ENCODE results near the gene C11orf65.
"Not testable (repeated sequence)": the region's sequence is repeated elsewhere in the genome, so short reads cannot be mapped to it uniquely, and the experiment has no call there.

C11orf65 gene

GRCh38 chr11:108466405-108466804 lies 924 bp downstream of the C11orf65 start:
- H3K27me3 ChIP-seq (ENCODE audit: control insufficient read depth in 1 of 2, insufficient read depth in 2 of 2, low read length in 2 of 2) = no peaks in the 10 kb centered on the region
- peak overlapping the region; percentile 33 to 87 for H3K4me3 ChIP-seq (ENCODE audit: low read depth in 1 of 2, low read length in 2 of 2)
- H3K4me1 ChIP-seq (ENCODE audit: insufficient read depth, low read length) = no peaks in the 10 kb centered on the region
- no peaks in the 10 kb centered on the region for H3K36me3 ChIP-seq (ENCODE audit: insufficient read depth, low read length)
- H3K9me3 ChIP-seq (ENCODE audit: low read length) = no peaks in the 10 kb centered on the region
- H3K9ac ChIP-seq (ENCODE audit: low read length) = peak overlapping the region; percentile 100
- H3K27ac ChIP-seq (ENCODE audit: low read depth, low read length) = peak overlapping the region; percentile 99

GRCh38 chr11:108453207-108453835 lies 14.0 kb downstream of the C11orf65 start:
- Histone ChIP-seq H3K4me1 (ENCODE audit: insufficient read depth, low read length) (no peaks in the 10 kb centered on the region), H3K9me3 (ENCODE audit: low read length) (no peaks in the 10 kb centered on the region), H3K36me3 (ENCODE audit: insufficient read depth, low read length) (no peaks in the 10 kb centered on the region), H3K27me3 (ENCODE audit: control insufficient read depth in 1 of 2, insufficient read depth in 2 of 2, low read length in 2 of 2) (no peaks in the 10 kb centered on the region), H3K4me3 (ENCODE audit: low read depth in 1 of 2, low read length in 2 of 2) (no peak overlapping the region), H3K9ac (ENCODE audit: low read length) (no peak overlapping the region), H3K27ac (ENCODE audit: low read depth, low read length) (no peak overlapping the region)

GRCh38 chr11:108441445-108441844 lies 25.9 kb downstream of the C11orf65 start:
- H3K27ac ChIP-seq (ENCODE audit: low read depth, low read length); H3K4me1 ChIP-seq (ENCODE audit: insufficient read depth, low read length); H3K9me3 ChIP-seq (ENCODE audit: low read length); H3K27me3 ChIP-seq (ENCODE audit: control insufficient read depth in 1 of 2, insufficient read depth in 2 of 2, low read length in 2 of 2); H3K36me3 ChIP-seq (ENCODE audit: insufficient read depth, low read length); H3K9ac ChIP-seq (ENCODE audit: low read length); H3K4me3 ChIP-seq (ENCODE audit: low read depth in 1 of 2, low read length in 2 of 2): not testable (repeated sequence)

- H3K9ac ChIP-seq (ENCODE audit: low read length) = no peak overlapping the region
These were observed 30.7 kb downstream of the C11orf65 start for GRCh38 chr11:108436594-108436993.

GRCh38 chr11:108435066-108435465 lies 32.3 kb downstream of the C11orf65 start:
- Histone ChIP-seq H3K9me3 (ENCODE audit: low read length) (no peaks in the 10 kb centered on the region), H3K27me3 (ENCODE audit: control insufficient read depth in 1 of 2, insufficient read depth in 2 of 2, low read length in 2 of 2) (no peaks in the 10 kb centered on the region), H3K4me1 (ENCODE audit: insufficient read depth, low read length) (no peaks in the 10 kb centered on the region), H3K4me3 (ENCODE audit: low read depth in 1 of 2, low read length in 2 of 2) (no peak overlapping the region), H3K36me3 (ENCODE audit: insufficient read depth, low read length) (no peaks in the 10 kb centered on the region), H3K27ac (ENCODE audit: low read depth, low read length) (no peak overlapping the region), H3K9ac (ENCODE audit: low read length) (no peak overlapping the region)

More at GRCh38 chr11:108436594-108436993, 30.7 kb downstream of the C11orf65 start:
- H3K4me1 ChIP-seq (ENCODE audit: insufficient read depth, low read length) = no peaks in the 10 kb centered on the region
- no peak overlapping the region for H3K4me3 ChIP-seq (ENCODE audit: low read depth in 1 of 2, low read length in 2 of 2)
- H3K9me3 ChIP-seq (ENCODE audit: low read length) = no peaks in the 10 kb centered on the region
- no peaks in the 10 kb centered on the region for H3K27me3 ChIP-seq (ENCODE audit: control insufficient read depth in 1 of 2, insufficient read depth in 2 of 2, low read length in 2 of 2)
- no peak overlapping the region for H3K27ac ChIP-seq (ENCODE audit: low read depth, low read length)
- H3K36me3 ChIP-seq (ENCODE audit: insufficient read depth, low read length) = no peaks in the 10 kb centered on the region

GRCh38 chr11:108432783-108433182 lies 34.5 kb downstream of the C11orf65 start:
- H3K4me1 ChIP-seq (ENCODE audit: insufficient read depth, low read length) = no peaks in the 10 kb centered on the region
- H3K36me3 ChIP-seq (ENCODE audit: insufficient read depth, low read length) = no peaks in the 10 kb centered on the region
- no peaks in the 10 kb centered on the region for H3K27me3 ChIP-seq (ENCODE audit: control insufficient read depth in 1 of 2, insufficient read depth in 2 of 2, low read length in 2 of 2)
- H3K4me3 ChIP-seq (ENCODE audit: low read depth in 1 of 2, low read length in 2 of 2) = no peak overlapping the region
- H3K27ac ChIP-seq (ENCODE audit: low read depth, low read length) = no peak overlapping the region
- no peak overlapping the region for H3K9ac ChIP-seq (ENCODE audit: low read length)
- H3K9me3 ChIP-seq (ENCODE audit: low read length) = no peaks in the 10 kb centered on the region

- no peaks in the 10 kb centered on the region for H3K27me3 ChIP-seq (ENCODE audit: control insufficient read depth in 1 of 2, insufficient read depth in 2 of 2, low read length in 2 of 2)
- no peak overlapping the region for H3K27ac ChIP-seq (ENCODE audit: low read depth, low read length)
- no peak overlapping the region for H3K9ac ChIP-seq (ENCODE audit: low read length)
- H3K4me1 ChIP-seq (ENCODE audit: insufficient read depth, low read length) = no peaks in the 10 kb centered on the region
- H3K36me3 ChIP-seq (ENCODE audit: insufficient read depth, low read length) = no peaks in the 10 kb centered on the region
- no peaks in the 10 kb centered on the region for H3K9me3 ChIP-seq (ENCODE audit: low read length)
- no peak overlapping the region for H3K4me3 ChIP-seq (ENCODE audit: low read depth in 1 of 2, low read length in 2 of 2)
These were observed 35.3 kb downstream of the C11orf65 start for GRCh38 chr11:108431997-108432396.

GRCh38 chr11:108431370-108431769 lies 36.0 kb downstream of the C11orf65 start:
- no peak overlapping the region for H3K4me3 ChIP-seq (ENCODE audit: low read depth in 1 of 2, low read length in 2 of 2)

GRCh38 chr11:108417551-108417950 lies 49.8 kb downstream of the C11orf65 start:
- H3K4me1 ChIP-seq (ENCODE audit: insufficient read depth, low read length); H3K27me3 ChIP-seq (ENCODE audit: control insufficient read depth in 1 of 2, insufficient read depth in 2 of 2, low read length in 2 of 2); H3K4me3 ChIP-seq (ENCODE audit: low read depth in 1 of 2, low read length in 2 of 2); H3K9ac ChIP-seq (ENCODE audit: low read length); H3K36me3 ChIP-seq (ENCODE audit: insufficient read depth, low read length); H3K27ac ChIP-seq (ENCODE audit: low read depth, low read length); H3K9me3 ChIP-seq (ENCODE audit: low read length): not testable (repeated sequence)

More at GRCh38 chr11:108431370-108431769, 36.0 kb downstream of the C11orf65 start:
- Histone ChIP-seq H3K36me3 (ENCODE audit: insufficient read depth, low read length) (no peaks in the 10 kb centered on the region), H3K9ac (ENCODE audit: low read length) (no peak overlapping the region), H3K27ac (ENCODE audit: low read depth, low read length) (no peak overlapping the region), H3K4me1 (ENCODE audit: insufficient read depth, low read length) (no peaks in the 10 kb centered on the region), H3K9me3 (ENCODE audit: low read length) (no peaks in the 10 kb centered on the region), H3K27me3 (ENCODE audit: control insufficient read depth in 1 of 2, insufficient read depth in 2 of 2, low read length in 2 of 2) (no peaks in the 10 kb centered on the region)

GRCh38 chr11:108414958-108415357 lies 52.4 kb downstream of the C11orf65 start:
- Histone ChIP-seq H3K4me1 (ENCODE audit: insufficient read depth, low read length) (no peaks in the 10 kb centered on the region), H3K9ac (ENCODE audit: low read length) (no peak overlapping the region), H3K27ac (ENCODE audit: low read depth, low read length) (no peak overlapping the region), H3K4me3 (ENCODE audit: low read depth in 1 of 2, low read length in 2 of 2) (no peak overlapping the region), H3K36me3 (ENCODE audit: insufficient read depth, low read length) (no peaks in the 10 kb centered on the region), H3K9me3 (ENCODE audit: low read length) (no peaks in the 10 kb centered on the region), H3K27me3 (ENCODE audit: control insufficient read depth in 1 of 2, insufficient read depth in 2 of 2, low read length in 2 of 2) (no peaks in the 10 kb centered on the region)

GRCh38 chr11:108405706-108406105 lies 61.6 kb downstream of the C11orf65 start:
- H3K27ac ChIP-seq (ENCODE audit: low read depth, low read length) = no peak overlapping the region
- H3K4me3 ChIP-seq (ENCODE audit: low read depth in 1 of 2, low read length in 2 of 2) = no peak overlapping the region
- no peaks in the 10 kb centered on the region for H3K36me3 ChIP-seq (ENCODE audit: insufficient read depth, low read length)
- H3K27me3 ChIP-seq (ENCODE audit: control insufficient read depth in 1 of 2, insufficient read depth in 2 of 2, low read length in 2 of 2) = no peaks in the 10 kb centered on the region
- H3K9ac ChIP-seq (ENCODE audit: low read length) = no peak overlapping the region
- H3K4me1 ChIP-seq (ENCODE audit: insufficient read depth, low read length) = no peaks in the 10 kb centered on the region
- no peaks in the 10 kb centered on the region for H3K9me3 ChIP-seq (ENCODE audit: low read length)

- H3K27me3 ChIP-seq (ENCODE audit: control insufficient read depth in 1 of 2, insufficient read depth in 2 of 2, low read length in 2 of 2) = no peaks in the 10 kb centered on the region
- H3K36me3 ChIP-seq (ENCODE audit: insufficient read depth, low read length) = no peaks in the 10 kb centered on the region
- H3K27ac ChIP-seq (ENCODE audit: low read depth, low read length) = no peak overlapping the region
- no peaks in the 10 kb centered on the region for H3K4me1 ChIP-seq (ENCODE audit: insufficient read depth, low read length)
- no peaks in the 10 kb centered on the region for H3K9me3 ChIP-seq (ENCODE audit: low read length)
- H3K9ac ChIP-seq (ENCODE audit: low read length) = no peak overlapping the region
- H3K4me3 ChIP-seq (ENCODE audit: low read depth in 1 of 2, low read length in 2 of 2) = no peak overlapping the region
These were observed 64.3 kb downstream of the C11orf65 start for GRCh38 chr11:108403052-108403451.
